Measurements from ENCODE around the gene ZNF618.

ZNF618 gene

GRCh38 chr9:114056527-114056926, 180.4 kb downstream of the ZNF618 start:
- CTCF ChIA-PET: no interaction called here
- no peak for DNase-seq (ENCODE audit: low read depth, low spot score)
- no peak overlapping the region for H3K4me3 ChIP-seq (ENCODE audit: low read depth, low read length)
- POLR2A ChIA-PET: no interaction called here
- TF ChIP-seq CTCF (IDR thresholded peaks at IDR 0.05; ENCODE audit: insufficient read depth, low read length, missing control alignments): no peak

GRCh38 chr9:114057161-114057885, 181.2 kb downstream of the ZNF618 start:
- no peak for DNase-seq (ENCODE audit: low read depth, low spot score)
- CTCF ChIA-PET: interaction anchor here (1.5 kb wide), 1 partner anchor 24 kb away, joined by 4 read pairs; no protein-coding TSS in a partner anchor

GRCh38 chr9:114058688-114059046, 182.6 kb downstream of the ZNF618 start:
- no peak for TF ChIP-seq CTCF (IDR thresholded peaks at IDR 0.05; ENCODE audit: insufficient read depth, low read length, missing control alignments)
- ChIA-PET CTCF (interaction anchor here (1.0 to 1.8 kb wide), 4 partner anchors 23 to 232 kb away, joined by 3 to 8 read pairs (median 4); no protein-coding TSS in a partner anchor), POLR2A (interaction anchor here (0.5 kb wide), 1 partner anchor 112 kb away, joined by 3 read pairs; no protein-coding TSS in a partner anchor)

More at GRCh38 chr9:114057161-114057885, 181.2 kb downstream of the ZNF618 start:
- no peak for TF ChIP-seq CTCF (IDR thresholded peaks at IDR 0.05; ENCODE audit: insufficient read depth, low read length, missing control alignments)
- H3K4me3 ChIP-seq (ENCODE audit: low read depth, low read length): no peak overlapping the region
- POLR2A ChIA-PET: no interaction called here

GRCh38 chr9:114059047-114059803, 183.1 kb downstream of the ZNF618 start:
- no peak for TF ChIP-seq CTCF (IDR thresholded peaks at IDR 0.05; ENCODE audit: insufficient read depth, low read length, missing control alignments)
- CTCF ChIA-PET: interaction anchor here (1.0 to 1.8 kb wide), 6 partner anchors 8 to 249 kb away, joined by 3 to 8 read pairs (median 4); no protein-coding TSS in a partner anchor
- no peak overlapping the region for H3K4me3 ChIP-seq (ENCODE audit: low read depth, low read length)
- no peak for DNase-seq (ENCODE audit: low read depth, low spot score)
- POLR2A ChIA-PET: no interaction called here

More at GRCh38 chr9:114058688-114059046, 182.6 kb downstream of the ZNF618 start:
- H3K4me3 ChIP-seq (ENCODE audit: low read depth, low read length): no peak overlapping the region
- no peak for DNase-seq (ENCODE audit: low read depth, low spot score)

GRCh38 chr9:114060070-114060469, 184.0 kb downstream of the ZNF618 start:
- TF ChIP-seq CTCF (IDR thresholded peaks at IDR 0.05; ENCODE audit: insufficient read depth, low read length, missing control alignments): no peak
- ChIA-PET CTCF (interaction anchor here (0.9 to 1.8 kb wide), 4 partner anchors 9 to 248 kb away, joined by 3 to 8 read pairs (median 4); no protein-coding TSS in a partner anchor), POLR2A (no interaction called here)
- H3K4me3 ChIP-seq (ENCODE audit: low read depth, low read length): no peak overlapping the region
- DNase-seq (ENCODE audit: low read depth, low spot score): no peak

GRCh38 chr9:114060711-114061110, 184.6 kb downstream of the ZNF618 start:
- no peak for DNase-seq (ENCODE audit: low read depth, low spot score)
- TF ChIP-seq CTCF (IDR thresholded peaks at IDR 0.05; ENCODE audit: insufficient read depth, low read length, missing control alignments): no peak
- no peak overlapping the region for H3K4me3 ChIP-seq (ENCODE audit: low read depth, low read length)
- POLR2A ChIA-PET: no interaction called here
- CTCF ChIA-PET: interaction anchor here (0.9 to 3.7 kb wide), 2 partner anchors 22 to 231 kb away, joined by 3 to 17 read pairs; no protein-coding TSS in a partner anchor
